HG02973 (cell line): ENCODE data around the gene PRCC.

Source experiments
- ATAC-seq: cut with Tn5 transposase; IDR thresholded peaks from one replicate; pipeline ENCODE4 v1.9.1; 2021; ENCODE audit warnings: moderate library complexity; ENCODE audit not compliant: unreplicated experiment

PRCC gene

DNA sequence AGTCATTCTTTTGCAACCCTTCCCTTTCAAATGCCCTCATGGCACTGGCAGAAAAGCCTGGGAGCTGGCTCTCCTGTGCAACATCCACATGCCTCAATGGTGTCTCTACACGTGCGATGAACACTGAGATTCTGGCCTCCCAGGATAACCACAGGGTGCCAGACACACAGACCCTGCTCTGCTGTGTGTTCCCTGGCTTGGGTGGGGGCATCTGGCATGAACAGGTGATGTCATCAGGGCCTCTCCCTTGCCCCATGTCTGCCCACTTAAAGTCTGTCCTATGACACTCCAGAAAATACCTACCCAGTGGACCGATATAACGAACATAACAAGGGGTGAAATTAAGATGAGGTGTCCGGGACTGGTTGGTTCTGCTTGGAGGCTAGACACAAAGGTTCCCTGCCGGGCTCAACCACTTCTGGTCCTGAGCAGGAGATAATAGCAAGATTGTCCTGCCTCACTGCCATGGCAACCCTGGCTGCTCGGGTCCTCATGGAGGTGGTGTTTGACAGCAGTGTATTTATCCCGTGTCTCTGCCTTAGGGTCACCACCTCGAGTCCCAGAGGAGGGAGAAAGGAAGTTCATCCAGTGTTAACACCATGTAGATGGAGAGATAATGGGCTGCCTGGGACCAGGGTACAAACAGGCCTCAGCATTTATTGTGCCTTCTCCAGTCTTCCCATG is 72.2 kb downstream of the PRCC start:
- no peak for ATAC-seq

DNA sequence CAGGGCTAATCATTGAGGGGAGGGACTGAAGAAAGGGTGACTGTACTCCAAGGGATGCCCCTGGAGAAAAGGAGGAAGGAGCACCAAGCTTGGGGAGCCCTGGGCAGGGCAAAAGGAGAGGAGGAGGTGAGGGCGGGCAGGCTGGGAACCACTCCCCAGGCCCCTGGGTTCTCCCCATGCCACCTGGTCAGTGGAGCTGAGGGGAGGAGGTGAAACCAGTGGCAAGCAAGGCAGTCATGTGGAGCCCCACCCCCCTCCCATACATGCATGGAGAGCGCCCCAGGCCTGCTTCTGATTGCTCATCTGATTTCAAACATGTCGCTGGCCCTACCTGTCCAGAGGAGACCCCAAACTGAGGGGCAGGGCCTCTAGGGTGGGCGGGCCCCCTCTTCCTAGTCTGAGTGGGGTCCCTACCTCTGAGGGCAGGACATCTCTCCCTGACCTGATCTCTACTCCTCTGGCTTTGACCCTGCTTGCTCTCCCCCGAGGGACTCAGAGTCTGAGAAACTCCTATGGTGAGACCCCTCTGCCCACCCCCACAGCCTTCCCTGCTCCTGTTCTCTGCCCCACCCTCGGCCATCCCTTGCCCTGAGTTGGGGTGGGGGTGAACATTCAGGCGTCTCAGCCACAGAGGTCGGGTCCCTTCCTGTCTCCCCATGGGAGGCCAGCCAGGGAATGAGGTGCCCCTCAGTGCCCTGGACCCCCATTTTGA is 73.0 kb downstream of the PRCC start:
- no peak for ATAC-seq

DNA sequence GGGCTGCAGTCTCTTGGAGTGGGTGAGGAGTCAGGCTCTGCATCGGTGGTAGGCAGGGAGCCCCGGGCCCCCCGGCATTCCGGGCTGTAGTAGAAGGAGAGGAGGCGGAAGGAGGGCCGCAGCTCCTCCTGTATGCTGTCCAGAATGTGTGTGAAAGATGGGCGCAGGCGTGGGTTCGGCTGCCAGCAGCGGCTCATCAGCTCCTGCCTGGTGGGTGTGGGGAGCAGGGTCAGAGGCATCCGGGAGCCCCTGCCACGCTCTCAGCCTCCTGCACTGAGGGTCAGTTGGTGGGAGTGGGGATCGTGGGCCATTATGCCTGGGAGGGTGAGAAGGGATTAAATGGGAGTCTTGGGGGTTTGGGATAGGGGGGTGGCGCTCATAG is 73.6 kb downstream of the PRCC start:
- ATAC-seq = no peak

DNA sequence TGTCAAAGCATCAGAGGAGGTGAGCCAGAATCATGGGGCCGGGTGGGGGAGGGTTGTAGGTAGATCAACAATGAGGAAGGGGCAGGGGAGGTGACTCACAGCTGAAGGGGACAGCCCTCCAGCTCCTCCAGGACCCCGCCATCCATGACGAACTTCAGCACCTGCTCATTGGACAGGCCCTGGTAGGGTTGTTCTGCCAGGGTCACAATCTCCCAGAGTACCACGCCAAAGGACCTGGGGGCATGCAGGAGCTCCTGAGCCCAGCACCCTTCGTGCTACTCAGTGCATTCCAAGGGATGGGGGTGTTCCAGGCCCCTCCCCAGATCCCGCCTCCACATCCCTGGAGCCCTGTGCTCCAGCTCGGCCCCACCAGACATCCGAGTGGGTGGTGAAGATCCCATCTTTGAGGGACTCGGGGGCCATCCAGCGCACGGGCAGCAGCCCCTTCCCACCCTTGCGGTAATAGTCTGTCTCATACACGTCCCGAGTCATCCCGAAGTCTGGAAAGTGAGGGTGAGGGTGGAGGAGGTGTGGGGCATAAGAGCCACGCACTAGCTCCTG is 74.0 kb downstream of the PRCC start:
- ATAC-seq = no peak

DNA sequence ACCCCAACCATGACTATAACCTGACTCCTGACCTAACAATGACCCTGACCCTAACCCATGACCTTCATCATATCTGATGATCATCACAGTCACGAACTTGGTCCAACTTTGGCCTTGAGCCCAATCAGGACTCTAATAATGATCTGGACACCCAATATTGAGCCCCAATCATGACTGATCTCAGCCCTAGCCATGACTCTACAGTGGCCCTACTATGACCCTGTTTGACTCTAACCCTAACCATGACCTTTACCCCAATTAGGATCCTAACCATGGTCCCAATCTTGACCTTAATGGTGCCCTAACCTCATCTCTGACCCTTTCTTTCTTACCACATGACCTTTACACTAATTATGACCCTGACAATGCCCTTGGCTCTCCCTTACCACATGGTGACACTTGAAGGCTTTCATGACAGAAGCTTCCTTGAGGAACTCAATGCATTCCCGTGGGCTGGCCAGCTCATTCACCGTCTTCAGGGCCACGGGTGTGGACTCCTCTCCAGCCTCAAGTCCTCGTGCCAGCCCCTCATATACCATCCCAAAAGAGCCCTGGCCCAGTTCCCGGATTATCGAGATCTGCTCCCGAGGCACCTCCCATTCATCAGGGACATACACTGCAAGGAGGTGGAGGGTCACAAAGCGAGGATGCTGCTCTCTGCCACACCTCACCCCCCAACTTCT is 75.4 kb downstream of the PRCC start:
- no peak for ATAC-seq

DNA sequence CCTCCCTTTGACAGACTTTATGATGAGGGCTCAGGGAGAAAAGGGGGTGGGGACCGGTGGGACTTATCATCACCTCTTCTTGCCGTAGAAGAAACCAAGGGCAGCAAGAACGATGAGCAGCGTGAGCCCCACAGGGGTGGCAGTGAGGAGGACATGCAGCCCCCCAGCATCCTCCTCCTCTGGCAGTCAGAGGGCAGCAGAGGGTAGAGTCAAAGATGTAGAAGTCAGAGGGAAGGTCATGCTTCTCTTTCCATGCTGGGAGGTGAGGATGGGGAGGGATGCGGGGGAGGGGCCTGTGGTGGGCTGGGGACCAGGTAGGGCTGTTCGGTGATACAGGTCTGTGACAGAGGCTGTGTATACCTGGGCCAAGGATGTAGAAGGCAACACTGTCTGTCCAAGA is 76.8 kb downstream of the PRCC start:
- no peak for ATAC-seq

DNA sequence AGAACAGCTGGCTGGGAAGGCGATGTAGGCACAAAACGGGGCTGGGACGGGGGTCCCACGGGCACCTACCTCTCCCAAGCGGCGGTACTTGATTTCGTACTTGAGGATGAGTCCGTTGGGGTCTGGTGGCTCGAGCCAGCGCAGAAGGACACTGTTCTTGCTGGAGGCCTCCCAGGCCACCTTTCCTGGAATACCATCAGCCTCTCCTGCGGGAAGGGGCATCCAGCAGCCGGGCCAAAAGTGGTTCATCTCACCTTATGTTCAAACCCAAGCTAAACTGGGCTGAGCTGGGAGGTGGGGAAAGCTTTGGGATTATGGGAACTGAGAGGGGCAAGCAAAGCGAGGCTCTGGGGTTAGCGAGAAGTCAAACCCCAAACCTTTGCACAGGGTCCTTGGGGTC is 77.3 kb downstream of the PRCC start:
- no peak for ATAC-seq

DNA sequence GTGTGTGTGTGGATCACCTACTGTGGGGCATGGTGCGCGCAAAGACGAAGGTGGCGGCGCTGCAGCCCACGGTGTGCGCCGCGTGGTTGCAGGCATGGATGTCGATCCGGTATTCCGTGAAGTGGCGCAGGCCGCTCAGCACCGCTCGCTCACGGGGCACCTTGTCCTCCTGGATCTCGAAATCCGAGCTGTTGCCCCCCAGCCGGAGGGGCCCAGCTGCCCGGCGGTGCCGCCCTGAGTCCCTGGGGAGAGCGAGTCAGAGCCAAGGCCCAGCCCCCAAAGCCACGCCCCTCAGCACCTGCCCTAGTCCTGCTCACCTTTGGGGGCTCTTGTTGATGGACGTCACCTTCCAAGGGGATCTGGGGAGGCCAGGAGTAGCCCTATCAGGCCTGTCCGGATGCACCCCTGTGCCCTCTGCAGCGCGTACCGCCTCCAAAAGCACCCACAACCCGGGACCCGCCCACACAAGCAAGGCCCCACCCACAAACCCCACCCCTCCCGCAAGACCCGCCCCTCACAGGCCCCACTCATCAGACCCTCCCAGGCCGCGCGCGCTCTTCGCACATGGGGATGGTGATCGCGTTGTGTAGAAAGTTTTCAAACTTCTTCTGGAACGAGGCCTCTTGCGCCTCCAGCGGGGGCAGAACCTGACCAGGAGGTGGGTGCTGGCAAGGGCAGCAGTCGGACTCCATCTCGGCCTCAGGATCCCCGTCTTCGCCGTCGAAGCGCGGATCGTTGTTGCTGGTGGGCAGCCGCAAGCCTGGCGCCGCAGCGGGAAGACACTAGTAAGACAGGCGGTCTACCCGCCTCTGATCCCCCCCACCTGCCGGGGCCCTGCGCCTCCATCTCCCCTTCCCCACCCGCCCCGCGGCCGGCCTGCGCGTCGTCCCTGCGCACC is 78.0 kb downstream of the PRCC start:
- ATAC-seq = no peak

DNA sequence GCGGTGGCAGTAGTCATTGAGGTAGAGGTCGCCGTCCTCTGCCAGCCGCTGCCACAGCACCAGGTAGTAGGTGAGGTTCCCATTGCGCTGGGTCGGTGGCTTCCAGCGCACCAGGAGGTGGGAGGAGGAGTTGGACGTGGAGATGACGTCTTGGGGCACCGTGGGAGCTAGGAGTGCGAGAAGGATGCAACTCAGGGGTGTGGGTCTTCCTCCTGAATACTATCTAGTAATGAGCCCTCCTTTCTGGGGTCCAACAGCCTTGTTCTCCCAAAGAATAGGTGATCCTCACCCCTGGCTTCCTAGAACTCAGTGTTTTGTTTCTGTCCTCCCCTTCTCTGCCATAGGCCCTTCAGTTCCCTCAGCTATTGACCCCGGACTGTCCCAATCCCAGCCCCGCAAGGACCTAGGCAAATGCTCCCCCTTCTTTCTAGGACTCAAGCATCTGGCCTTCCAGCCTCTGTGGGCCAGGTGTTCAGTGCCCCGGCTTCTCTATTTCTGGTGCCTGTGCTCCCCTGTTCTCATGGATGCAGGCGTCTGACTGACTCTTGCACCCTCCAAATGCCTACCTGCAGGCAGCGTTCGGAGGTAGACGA is 78.7 kb downstream of the PRCC start:
- ATAC-seq = no peak

DNA sequence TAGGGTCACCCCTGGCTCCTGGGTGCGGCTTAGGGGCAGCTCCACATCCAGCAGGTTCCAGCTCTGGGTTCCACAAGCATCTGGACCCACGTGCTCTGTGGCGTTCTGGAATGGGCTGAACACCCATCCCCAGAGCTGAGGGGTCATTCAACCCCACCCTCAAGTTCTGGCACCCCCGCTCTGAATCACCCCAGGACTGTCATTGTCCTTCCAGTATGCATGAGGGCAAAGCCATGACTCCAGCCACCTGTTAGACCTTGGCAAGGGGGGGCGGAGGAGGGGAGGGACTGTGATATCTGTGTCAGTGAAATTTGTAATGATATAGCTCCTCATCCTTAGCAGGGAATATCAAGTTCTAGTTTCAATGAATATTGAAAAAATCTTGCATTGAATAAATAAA is 79.3 kb downstream of the PRCC start:
- ATAC-seq = no peak

DNA sequence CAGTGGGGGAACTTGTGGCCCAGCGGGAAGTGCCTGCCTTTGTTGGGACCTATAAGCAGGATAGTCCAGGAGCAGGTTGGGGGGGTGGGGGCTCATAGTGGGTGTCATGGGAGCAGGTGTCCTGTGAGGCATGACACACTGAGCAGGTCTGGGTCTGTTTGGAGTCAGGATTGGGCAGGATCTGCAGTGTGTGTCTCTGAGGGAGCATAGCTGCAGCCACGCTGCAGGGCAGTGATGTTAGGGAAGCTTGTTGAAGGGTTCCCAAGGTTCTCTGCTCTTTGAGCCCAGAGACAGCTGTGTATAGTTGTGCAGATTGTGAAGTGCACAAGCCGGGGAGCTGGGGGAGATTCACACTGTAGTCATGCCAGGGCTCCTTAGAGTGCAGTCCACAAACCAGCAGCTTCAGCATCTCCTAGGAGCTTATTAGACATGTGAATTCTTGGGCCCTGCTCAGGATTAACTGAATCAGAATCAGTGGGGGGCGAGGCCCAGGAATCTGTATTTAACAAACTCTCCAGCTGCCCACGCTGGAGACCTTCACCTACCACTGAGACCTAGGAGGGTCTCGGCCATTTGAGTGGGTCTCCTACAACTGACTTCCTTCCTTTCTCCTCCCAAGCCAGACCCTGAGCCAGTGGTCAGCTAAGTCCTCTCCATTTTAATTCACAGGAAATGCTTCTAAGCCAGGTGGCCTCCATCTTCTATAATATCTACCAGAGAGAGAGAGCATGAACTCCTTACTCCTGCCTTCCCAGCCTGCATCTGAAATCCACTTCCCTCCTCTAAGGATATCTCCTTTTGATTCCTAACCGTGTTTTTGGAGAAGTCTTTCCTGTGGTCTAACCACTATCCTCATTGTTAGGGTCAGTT is 80.5 kb downstream of the PRCC start:
- ATAC-seq = no peak

DNA sequence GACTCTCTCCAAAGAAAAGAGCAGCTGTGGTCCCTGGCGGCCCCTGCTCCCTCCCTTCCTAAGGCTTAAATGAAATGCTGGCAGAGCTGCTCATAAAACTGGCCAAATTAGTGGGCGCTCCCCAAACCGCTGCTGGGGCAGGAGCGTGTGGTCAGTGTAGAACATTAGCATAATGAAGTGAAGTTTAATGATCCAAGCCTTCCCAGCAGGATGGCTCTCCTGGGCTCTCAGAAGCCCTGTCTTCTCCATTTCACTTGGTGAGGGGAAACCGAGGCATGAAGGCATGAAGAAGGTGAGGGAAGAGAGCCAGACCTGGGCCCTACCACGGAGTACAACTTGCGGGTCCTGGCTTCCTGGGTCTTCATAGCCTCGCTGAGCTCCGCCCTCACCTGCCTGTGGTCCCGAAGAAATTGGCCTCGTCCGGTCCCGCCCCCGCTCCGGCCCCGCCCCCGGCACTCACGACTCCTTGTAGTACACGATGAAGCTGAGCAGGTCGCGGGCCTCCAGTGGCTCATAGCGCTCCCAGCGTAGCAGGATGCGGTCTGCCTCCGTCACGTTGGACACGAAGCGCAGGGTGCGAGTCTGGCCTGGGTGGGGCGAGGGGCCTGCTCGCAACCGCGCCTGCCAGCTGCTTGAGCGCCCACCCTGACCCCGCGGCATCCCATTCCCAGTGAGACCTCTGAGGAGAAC is 81.3 kb downstream of the PRCC start:
- ATAC-seq = no peak

DNA sequence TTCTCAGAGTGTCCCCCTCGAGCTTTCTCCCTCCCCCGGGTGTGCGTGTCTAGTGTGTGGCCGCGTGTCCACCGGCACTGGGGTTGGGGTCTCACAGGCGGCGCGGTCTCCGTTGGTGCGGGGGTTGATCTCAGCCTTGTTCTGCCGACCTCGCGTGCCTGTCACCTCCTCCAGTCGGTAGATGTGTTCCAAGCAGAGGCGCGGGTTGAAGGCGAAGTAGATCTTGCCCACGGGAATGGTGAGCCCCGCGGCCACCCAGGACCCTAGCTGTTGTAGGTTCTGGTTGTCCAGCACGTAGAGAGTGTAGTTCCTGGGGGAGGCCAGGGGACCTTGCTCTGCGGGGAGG is 81.8 kb downstream of the PRCC start:
- no peak for ATAC-seq
